Mammary epithelial cell (primary cell): ENCODE results near the gene RFPL4AL1.

Experiments used
- EZH2 ChIP-seq: IDR thresholded peaks from 2 replicates; pipeline ENCODE4 v1.6.1; 2012; ENCODE audit warnings: low read length, inconsistent platforms, borderline replicate concordance
- TF ChIP-seq, protein P1 (sequence below), 2 donors: IDR thresholded peaks in 1 of 2; conservative IDR thresholded peaks in 1 of 2; 2 replicates each; pipeline ENCODE4 v1.5.1; 2011 to 2012; ENCODE audit warnings: inconsistent platforms in 2 of 2, low read length in 2 of 2, mild to moderate bottlenecking in 2 of 2, control low read depth in 1 of 2, low read depth in 1 of 2; ENCODE audit not compliant: insufficient read depth in 1 of 2; ENCODE audit errors: extremely low read depth in 1 of 2

DNA sequence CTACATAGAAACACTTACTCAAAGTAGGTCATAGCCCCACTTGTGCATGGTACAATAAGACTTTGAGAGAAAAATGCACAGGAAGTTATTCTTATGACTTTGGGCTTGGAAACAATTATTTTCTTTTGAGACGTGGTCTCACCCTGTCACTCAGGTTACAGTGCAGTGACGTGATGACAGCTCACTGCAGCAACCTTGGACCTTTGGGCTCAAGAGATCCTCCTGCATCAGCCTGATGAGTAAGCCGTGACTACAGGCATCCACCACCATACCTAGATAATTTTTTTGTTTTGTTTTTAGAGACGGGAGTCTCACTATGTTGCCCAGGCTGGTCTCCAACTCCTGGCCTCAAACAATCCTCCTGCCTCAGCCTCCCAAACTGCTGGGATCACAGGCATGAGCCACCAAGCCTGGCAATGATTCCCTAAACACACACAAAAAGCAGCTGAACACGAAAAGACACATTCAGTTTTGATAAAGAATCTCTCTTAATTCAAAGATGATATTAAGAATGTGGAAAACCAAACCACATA, 48.6 kb upstream of the RFPL4AL1 start:
- TF ChIP-seq, protein P1, sequence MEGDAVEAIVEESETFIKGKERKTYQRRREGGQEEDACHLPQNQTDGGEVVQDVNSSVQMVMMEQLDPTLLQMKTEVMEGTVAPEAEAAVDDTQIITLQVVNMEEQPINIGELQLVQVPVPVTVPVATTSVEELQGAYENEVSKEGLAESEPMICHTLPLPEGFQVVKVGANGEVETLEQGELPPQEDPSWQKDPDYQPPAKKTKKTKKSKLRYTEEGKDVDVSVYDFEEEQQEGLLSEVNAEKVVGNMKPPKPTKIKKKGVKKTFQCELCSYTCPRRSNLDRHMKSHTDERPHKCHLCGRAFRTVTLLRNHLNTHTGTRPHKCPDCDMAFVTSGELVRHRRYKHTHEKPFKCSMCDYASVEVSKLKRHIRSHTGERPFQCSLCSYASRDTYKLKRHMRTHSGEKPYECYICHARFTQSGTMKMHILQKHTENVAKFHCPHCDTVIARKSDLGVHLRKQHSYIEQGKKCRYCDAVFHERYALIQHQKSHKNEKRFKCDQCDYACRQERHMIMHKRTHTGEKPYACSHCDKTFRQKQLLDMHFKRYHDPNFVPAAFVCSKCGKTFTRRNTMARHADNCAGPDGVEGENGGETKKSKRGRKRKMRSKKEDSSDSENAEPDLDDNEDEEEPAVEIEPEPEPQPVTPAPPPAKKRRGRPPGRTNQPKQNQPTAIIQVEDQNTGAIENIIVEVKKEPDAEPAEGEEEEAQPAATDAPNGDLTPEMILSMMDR (conservative IDR thresholded peaks at IDR 0.05 in 1 of 2, IDR thresholded peaks at IDR 0.05 in 1 of 2; ENCODE audit: extremely low read depth in 1 of 2, insufficient read depth in 1 of 2, low read depth in 1 of 2, low read length in 2 of 2), result no peak
- TF ChIP-seq EZH2, result no peak
